ENCODE data around the gene CPA1.

Gene CPA1

DNA sequence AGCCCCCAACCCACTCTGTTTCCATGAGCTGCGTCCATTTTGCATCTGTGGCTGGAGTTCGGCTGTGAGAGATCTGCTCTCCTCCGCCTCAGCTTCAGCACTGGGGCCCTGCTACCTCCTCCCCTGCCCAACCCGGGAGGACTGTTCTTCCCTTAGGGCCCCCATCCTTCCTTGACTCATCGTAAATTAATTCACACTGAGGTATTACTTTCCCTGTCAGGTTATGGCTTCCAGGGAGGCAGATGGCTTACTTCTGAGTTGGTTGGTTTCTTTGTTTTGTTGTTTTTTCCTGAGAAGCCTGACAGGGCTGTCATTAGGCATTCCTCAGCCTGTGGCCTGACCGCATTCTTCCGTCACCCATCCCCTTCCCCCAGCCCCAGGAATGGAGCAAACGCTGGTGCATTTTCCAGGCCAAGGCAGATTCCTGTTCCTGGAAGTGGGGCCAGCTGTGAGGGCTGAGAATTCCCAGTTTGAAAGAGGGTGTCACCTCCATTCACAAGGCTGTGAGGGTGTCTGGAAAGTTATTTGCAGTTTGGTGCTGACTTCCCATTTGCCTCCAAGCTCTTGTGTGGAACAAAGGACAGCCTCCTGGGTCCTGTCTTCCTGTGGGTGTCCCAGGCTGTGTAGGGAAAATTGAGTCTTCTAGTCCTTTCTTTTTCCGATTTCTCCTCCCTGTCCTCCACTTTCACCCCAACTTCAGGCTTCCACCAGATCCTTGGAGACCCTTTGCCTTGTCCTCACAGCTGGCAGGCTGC, 24.0 kb upstream of the CPA1 start:
- DNase-seq: peak; percentile 98

DNA sequence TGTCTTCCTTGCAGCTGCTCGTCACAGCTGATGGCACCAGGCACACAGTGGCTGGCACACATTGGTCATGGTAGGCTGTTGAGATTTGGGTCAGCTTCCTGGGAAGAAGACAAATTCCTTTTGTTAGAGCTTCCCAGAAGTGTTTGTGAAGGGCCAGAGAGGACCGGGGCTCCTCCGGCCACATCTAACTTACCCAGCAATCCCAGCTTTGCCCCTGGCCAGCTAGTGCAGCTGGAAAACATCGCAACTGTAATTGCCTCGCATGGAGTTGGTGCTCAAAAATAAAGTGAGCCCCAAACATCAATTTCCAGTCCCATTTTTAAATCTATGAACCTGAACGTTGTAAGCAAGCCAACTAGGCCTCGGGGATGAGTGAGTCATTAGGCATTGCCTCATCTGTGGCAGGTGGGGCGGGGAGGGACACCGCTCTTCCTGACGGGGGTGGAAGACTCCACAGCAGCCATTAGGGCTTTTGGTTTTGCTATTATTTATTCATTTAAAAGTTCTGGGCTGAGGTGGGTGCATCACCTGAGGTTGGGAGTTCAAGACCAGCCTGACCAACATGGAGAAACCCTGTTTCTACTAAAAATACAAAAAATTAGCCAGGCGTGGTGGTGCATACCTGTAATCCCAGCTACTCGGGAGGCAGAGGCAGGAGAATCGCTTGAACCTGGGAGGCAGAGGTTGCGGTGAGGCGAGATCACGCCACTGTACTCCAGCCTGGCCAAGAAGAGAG, 23.2 kb upstream of the CPA1 start:
- DNase-seq: peak; percentile 78

DNA sequence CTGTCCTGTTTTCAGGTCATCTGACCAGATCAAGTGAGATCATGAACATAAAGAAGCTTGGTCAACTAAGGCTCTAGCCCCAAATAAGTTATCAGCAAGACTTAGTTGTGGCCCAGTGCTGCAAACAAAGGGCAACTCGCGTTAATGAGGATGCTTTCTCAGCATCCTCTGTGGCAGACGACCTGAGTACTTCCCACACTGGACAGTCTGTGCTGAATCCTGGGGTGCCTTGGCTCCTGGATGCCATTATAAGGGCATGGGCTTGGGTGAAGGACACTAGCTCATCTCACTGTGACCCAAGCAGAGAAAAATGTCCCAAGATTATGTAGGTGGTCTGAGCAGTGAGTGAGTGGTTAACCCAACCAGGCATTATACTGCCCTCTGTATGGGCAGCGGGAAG, 21.8 kb upstream of the CPA1 start:
- DNase-seq: no peak

DNA sequence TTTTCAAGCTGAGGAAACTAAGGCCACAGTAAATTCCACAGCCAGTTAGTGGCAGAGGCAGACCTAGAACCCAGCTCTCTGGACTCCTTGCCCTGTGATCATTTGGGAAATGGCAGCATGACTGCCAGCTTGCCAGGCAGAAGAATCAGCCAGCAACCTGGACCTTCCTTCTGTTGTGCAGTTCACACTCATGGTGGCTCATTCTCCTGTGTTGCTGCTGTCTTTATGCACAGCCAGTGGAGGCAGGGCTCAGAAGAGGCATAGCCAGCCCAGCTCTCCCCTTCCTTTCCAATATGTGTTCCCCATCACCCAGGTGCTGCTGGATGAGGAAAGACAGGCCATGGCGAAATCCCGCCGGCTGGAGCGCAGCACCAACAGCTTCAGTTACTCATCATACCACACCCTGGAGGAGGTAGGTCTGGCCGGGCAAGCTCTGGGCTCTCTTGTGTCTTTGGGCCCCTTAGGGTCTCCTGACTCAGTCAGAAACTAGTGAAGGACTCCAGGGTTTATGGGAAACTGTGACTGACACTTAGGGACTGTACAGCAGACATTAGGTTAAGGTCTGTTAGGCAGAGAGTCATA, 20.9 kb upstream of the CPA1 start:
- no peak for DNase-seq

DNA sequence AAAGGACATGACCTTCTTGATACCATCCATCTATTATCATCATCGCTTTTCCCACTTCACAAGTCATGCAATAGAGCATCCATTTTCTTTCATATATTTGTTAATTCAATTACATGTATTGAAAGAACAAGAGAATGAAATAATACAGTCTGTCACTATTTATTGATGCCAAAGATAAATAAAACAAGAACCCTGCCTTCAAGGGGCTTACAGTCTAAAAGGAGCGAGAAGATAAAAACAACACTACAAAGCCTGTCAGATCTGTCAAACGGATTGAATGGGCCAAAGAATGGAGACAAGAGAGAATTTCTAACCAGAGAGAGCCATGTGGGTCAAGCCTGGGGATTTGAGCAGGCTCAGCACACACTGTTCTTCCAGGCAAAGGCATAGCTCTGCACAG, 19.8 kb upstream of the CPA1 start:
- no peak for DNase-seq

DNA sequence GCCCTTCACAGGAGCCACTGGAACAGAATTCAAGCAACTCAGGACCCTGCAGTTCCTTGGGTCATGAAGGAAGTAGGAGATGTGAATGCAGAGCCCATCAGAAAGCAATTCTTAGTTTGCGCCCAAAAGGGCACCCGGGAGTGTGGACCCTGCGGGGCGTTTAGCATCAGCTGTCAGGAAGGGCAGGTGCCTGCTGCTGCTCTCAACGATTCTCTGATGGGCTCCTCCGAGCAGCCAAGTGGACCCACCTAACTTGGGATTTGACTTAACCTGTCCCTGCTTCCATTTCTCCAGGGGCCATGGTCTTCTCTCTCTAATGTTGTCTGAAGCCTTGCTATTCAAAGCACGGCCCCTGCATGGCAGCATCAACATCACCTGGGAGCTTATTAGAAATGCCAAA, 18.6 kb upstream of the CPA1 start:
- DNase-seq: no peak

DNA sequence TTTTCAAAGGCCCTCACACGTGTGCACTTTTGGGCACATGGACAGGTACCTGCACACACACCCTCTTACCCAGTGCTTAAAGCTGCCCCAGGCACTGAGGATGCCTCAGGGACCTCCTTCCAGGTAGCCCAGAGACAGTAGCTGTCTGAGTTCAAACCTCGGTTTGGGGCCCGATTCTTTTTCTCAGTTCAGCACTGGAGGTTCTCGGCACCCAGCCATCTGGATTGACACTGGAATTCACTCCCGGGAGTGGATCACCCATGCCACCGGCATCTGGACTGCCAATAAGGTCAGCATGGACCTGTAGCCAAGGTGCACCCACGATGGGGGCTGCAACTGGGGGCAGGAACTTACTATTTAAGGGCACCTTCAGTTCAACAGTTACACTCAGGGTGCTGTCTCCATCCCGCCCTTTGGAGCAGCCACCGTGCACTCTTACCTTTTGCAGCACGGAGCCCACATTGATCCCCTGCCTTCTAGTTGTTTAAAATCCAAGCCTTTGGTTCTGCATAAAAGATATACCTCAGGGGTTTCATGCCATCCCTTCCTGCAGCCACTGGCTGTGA, 18.0 kb upstream of the CPA1 start:
- no peak for DNase-seq

DNA sequence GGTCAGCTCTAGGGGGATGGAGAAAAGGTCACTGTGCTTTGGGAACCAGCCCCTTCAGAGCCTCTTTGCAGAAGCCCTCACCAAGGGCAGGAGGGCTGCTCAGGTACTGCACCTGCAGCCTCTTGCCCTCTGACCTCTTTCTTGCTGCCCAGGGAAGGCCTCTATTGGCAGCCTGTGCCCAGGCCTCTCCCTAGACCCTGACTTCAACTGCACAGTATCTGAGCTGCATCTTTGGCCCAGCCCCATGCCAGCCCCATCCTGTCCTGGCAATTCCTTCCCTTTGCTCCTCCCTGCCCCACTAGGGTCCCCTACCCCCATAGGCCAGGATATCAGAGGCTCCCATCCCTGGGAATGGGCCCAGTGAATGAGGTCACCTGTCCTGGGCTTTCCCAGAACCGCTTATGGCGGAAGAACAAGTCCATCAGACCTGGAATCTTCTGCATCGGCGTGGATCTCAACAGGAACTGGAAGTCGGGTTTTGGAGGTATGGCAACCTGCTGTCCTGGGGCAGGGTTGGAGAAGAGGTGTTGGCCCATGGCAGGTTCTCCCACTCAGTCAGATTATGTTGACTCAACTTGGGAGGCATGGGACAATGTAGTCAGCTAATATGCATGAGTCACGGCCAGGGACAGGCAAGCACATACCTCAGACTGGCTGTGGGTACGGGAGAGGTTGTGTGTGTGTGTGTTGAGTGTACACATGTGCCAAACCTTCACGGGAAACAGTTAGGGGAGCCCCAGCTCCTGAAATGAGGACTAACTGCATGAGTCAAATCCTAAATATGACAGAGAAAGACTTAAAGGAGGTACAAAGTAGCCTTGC, 17.1 kb upstream of the CPA1 start:
- DNase-seq: peak; percentile 93

DNA sequence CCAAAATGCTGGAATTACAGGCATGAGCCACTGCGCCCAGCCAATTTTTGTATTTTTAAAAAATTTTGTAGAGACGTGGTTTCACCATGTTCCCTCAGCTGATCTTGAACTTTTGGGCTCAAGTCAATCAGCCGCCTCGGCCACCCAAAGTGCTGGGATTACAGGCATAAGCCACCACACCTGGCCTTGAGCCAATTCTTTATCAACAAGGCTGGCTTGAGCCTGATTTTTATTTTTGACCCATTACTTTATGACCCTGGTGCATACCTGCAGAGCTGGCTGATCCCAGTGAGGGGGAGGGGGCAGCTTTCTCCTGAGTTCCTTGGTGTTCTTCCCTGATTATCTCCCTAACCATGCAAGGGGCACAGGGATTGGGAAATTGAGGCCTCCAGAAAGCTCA, 15.8 kb upstream of the CPA1 start:
- no peak for DNase-seq

DNA sequence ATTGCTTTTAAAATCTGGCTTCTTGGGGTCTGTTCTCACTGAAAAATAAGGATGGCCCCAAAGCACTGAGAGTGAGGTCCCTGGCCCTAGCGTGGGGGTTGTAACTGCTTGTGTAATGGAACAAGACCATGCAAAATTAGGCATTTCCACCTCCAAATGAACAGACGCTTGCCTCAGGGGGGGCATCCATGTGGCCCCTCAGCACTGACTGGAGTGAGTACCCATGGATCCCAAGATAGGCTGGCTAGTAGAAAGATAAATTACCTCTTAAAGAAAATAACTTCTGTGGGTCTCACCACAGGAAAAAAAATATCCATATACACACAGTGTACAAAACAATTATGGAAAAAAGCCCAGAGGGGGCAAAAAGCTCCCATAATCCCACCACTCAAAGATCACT, 15.2 kb upstream of the CPA1 start:
- DNase-seq: no peak

DNA sequence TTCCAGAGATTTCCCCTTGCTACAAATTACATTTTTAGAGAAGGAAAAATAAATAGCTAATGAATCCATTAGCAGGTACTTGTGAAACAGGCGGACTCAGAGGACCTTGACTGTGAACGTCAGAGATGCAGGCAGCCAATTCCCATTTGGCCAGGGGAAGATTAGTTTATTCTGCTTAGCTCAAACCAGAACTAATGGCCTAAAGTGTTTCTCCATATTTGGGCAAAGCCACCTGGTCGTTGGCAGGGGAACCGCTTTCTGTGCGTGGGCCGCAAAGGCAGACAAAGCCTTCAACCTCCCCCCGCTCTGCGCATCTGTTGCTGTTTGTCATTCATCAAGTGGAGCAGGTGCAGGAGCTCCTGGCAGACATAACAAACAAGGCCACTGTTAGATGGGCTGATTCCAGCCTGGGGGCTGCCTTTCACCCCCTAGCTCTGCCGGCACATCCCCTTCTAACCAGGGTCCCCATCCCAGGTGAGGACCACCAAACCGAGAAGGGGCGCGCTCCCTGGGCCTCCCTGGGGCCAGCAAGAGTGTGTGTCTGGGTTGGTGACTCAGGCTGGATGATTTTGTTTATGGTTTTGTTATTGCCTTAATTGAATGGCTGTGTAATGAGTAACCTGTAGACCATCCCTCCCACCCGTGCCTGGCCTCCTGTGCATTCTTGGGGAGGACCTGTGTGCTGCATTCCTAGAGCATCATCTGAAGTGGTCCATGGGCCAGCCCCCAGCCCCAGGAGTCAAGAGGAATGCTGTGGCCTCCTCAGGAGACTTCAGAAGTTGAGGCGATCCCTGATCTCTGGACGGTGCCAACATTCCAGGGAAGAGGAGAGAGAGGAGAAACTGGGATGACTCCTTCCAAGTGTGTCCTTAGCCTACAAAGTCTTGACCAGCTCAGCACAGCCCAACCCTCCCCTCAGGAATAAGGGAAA, 14.5 kb upstream of the CPA1 start:
- DNase-seq: peak; percentile 95

DNA sequence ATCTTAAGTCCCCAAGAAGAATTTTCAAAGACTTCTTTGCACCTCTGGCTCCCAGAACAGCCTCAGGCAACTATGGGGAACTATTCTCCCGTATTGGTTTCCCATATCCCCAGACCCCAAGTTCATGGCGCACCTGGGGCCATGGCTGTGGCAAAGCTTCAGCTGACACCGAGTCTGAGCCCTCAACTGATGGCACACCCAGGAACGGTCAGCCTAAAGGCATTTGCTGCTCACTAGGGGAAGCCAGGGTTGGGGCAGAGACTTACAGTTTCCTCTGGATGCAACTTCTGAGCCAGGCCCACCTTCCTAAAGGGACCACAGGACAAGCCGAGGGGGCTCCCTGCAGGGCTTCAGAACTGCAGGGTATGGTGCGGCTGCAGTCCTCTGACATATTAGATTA, 13.7 kb upstream of the CPA1 start:
- no peak for DNase-seq

DNA sequence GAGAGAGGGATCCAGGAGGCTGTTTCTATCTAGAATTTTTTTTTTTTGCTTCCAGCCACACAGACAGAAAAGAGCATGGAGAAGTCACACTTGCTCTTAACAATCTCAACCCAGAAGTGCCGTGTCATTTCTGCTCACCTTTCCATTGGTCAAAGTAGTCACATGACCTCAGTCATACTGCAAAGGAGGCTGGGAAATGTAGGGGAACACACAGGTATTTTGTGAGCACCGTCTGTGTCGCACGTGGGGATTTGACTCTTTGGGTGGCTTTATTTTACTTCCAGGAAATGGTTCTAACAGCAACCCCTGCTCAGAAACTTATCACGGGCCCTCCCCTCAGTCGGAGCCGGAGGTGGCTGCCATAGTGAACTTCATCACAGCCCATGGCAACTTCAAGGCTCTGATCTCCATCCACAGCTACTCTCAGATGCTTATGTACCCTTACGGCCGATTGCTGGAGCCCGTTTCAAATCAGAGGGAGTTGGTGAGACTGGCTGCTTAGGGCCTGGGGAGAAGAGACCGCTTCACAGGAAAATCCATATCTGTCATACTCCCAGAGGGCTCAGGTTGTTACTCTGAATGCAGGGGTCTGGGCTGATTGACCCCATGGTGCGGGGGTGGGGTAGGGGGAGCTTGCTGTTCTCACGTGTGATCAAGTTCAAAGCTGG, 13.1 kb upstream of the CPA1 start:
- no peak for DNase-seq

DNA sequence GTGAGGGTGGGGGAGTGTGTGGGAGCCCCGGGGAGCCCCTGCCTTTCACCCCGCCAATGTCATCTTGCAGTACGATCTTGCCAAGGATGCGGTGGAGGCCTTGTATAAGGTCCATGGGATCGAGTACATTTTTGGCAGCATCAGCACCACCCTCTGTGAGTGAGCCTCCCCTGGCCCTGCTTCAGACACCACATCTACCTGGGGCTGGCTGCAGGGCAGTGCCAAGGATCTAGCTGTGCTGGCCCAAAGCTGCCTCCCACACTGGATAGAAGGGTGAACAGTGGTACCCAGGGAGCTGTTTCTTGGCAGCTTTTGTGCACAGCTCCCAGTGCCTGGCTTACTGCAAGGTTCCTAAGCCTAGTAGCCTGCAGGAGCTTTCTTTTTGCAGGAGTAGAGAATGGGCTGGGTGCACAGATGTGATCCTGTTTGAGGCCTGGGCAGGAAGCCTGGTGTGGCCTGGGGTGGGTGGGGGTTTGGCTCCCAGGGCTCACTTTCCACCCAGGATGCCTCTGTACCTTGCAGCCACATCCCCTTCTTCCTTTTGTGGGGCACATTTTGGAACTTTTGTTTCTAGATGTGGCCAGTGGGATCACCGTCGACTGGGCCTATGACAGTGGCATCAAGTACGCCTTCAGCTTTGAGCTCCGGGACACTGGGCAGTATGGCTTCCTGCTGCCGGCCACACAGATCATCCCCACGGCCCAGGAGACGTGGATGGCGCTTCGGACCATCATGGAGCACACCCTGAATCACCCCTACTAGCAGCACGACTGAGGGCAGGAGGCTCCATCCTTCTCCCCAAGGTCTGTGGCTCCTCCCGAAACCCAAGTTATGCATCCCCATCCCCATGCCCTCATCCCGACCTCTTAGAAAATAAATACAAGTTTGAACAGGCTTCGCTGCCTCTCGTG, 12.2 kb upstream of the CPA1 start:
- no peak for DNase-seq

DNA sequence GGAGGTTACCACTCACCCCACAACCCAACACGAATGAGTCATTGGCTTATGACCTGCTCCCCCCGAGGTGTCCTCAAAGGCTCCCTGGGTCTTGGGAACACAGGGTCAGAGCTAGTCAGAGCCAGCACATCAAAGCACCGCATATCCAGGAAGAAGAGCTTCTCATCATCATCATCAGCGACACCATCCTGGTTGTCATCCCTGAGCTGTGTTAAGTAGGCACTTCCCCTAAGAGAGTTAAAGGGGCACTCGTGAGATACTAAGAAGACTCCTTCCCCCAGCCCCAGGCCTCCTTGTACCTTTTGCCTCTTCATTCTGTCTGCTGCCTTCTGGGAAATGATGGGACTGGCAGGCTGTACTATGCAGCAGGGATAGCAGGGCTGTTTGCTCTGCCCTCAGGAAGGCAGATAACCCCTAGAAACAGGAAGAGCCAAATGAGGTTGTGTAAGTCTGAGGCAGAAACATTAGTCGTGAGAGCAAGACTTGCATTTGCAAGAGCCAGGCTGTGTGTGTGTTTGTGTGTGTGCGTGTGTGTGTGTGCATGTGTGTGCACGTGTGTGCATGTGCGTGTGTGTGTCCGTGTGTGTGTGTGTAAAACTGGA, 11.1 kb upstream of the CPA1 start:
- DNase-seq: peak; percentile 85

DNA sequence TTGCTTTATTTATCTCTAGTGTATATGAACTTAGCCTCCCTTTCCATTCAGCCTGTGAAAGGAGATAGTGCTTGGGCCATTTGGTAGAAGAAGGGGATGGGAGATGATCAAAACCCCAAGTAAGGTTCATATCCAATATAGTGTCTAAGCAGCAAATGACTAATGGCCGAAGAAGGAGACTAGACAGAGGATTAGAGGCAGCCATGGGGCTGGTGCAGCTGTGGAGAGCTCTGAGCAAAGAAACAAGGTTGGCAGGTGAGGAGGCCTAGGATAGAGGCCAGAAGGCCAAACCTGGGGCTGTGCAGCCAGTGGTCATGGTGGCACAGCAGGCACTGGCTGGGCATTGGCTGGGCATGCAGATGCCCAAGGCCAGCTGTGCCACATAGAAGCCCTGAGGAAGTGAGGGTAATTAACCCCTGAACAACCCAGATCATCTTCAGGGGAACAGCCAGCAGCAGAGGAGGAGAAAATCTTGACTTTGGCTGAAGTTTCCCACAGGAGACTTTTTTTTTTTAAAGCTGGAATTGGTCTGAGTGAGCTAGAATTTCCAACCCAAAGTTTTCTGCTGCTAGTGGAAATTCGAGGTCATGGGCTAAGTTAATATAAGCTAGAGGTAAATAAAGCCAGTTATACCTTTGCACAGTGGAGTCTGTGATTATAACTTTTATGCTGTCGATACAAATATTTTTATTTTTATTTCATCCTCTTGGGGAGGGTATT, 10.3 kb upstream of the CPA1 start:
- no peak for DNase-seq

DNA sequence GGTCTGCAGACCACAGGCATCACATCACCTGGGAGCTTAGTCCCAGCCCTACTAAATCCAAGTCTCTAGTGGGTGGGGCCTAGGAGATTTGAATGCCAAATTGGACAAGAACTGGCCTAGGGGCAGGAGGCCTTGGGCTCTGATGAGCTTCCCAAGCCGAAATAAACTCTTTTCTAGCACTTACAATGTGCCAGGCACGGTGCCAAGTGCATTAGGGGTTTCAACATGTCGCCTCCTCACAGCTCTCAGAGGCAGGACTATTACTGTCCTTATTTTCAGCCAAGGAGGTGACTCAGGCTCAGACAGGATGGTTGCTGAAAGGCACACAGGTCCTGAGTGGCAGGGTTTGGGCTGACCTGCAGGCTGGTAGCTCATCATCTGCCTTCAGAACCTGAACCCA, 9.2 kb upstream of the CPA1 start:
- no peak for DNase-seq

DNA sequence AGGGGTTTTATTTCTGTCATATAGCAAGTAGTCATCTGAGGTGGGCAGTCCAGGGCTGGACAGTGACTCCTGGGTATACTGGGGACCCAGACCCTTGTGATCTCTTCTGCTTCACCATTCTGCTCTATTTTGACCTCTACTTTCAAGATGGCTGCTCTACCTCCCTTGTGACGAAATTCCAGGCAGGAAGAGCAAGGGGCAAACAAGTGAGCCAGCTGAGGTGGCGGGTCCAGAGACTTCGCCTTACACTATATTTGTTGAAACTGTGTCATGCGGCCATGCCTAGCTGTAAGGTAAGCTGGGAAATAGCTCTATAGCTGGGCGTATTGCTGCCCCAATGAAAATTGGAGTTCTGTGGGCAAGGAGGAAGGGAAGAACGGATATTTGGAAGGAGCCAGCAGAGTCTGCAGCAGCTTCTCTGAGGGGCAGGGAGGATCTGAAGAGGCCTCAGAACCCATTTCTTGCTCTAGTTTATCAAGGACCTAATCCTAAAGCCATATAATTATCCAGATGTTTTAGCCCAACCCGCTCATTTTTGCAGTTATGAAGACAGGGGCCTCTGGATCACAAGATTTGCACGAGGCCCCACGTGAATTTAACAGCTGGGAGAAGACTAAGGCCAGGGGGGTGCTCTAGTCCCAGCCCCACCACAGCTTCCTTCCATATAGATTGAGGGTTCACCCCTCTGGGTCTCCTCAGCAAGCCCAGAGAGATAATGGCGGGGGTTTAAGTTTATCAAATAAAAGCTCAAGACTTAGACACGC, 7.7 kb upstream of the CPA1 start:
- DNase-seq: no peak

All from kidney glomerular epithelial cell (primary cell).